ENCODE data around the gene FTO. TPM values are rescaled to one million over a fixed set of nuclear protein-coding genes. Genes with fewer than 3 reads are reported as not detected.
A peak's percentile ranks its signal among the peaks of the same experiment; 100 is the strongest.

FTO gene
- total and polyA plus RNA-seq, 2 of the 13 experiments (the other 11 are each of a cell fraction or from before 2014, with no cell fraction given): 41.6 to 55.8 TPM

DNA sequence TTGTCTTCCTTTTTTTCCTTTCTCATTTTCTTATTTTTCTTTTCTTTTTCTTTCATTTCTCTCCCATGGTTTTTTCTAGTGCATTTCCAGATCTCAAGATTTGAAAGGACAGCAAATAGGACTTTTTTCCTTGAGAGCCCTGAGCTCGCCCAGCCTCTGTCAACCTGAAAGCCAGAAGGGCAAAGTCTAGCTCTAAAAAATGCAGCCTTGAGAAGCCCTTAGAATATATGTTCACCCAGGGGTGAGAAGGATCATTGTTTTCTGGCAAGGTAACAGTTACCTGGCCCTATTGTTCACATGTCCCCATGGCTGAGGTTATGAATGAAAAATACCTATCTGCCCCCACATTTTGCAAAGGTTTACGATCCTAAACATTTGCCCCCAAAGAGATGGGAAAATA is 364.3 kb downstream of the FTO start:
- no peaks in the 10 kb centered on the region for H3K27me3 ChIP-seq (ENCODE audit: control insufficient read depth in 1 of 2, insufficient read depth in 2 of 2, low read length in 2 of 2)
- TF ChIP-seq SOX13 (IDR thresholded peaks at IDR 0.05) (0 out of 2 replicates have a peak, but pooled peaks have one; percentile 12), SOX13 (CRISPR knock-in tag; conservative IDR thresholded peaks at IDR 0.05 in 1 of 2, IDR thresholded peaks at IDR 0.05 in 1 of 2) (peak in 1 of 2 experiments; percentile 74; a peak in 2 of 4 replicates), ARID5B (CRISPR knock-in tag; IDR thresholded peaks at IDR 0.05) (peak; percentile 35; the same call in 1 of the 2 replicates), POGK (CRISPR knock-in tag; conservative IDR thresholded peaks at IDR 0.05) (no peak), ZEB1 (IDR thresholded peaks at IDR 0.05; ENCODE audit: insufficient replicate concordance, low read depth) (peak; percentile 43), SOX5 (CRISPR knock-in tag; IDR thresholded peaks at IDR 0.05; ENCODE audit: borderline replicate concordance) (peak; percentile 41; the same call in 1 of the 2 replicates)
- no peak overlapping the region for H3K4me3 ChIP-seq (replicated peaks in 1 of 3; ENCODE audit: insufficient read depth in 1 of 3, low read depth in 2 of 3, low read length in 3 of 3)
- 72% methylated on average over 2 of the region's 2 CpGs for WGBS (ENCODE audit: low lambda C conversion rate)
- BruUV-seq (replicated peaks): no TSS peak
- ATAC-seq (peak; percentile 33; the same call in 2 of the 3 replicates), FAIRE-seq (no peak), DNase-seq (ENCODE audit: low spot score) (no peak)
- no peak overlapping the region for H3K9ac ChIP-seq (ENCODE audit: insufficient read depth, low read depth, low read length)
- H3K9me3 ChIP-seq (ENCODE audit: low read length): no peaks in the 10 kb centered on the region
- no peaks in the 10 kb centered on the region for H3K79me2 ChIP-seq (ENCODE audit: insufficient read depth, low read length)
- no peaks in the 10 kb centered on the region for H3K36me3 ChIP-seq (replicated peaks in 1 of 2; ENCODE audit: control insufficient read depth in 1 of 2, insufficient read depth in 2 of 2, low read length in 2 of 2)
- H3K4me2 ChIP-seq (ENCODE audit: low read depth, low read length): peak overlapping the region; percentile 19; the same call in 1 of the 2 replicates
- peaks cover 57% of the 10 kb centered on the region for H3K4me1 ChIP-seq (ENCODE audit: insufficient read depth, low read length)
- no peaks in the 10 kb centered on the region for H4K20me1 ChIP-seq (ENCODE audit: insufficient read depth, low read length)
- in situ Hi-C loops (cut with HindIII; ENCODE audit: extremely low pct_ligation_motif_present, low pct_unique_long_range_greater_than_20kb) (no loop called here), intact Hi-C loops (cut with micrococcal nuclease; ENCODE audit: unreplicated experiment) (loop anchor here (10.0 kb wide), 1 partner anchor 107 kb away; no protein-coding TSS in a partner anchor)
- ChIA-PET POLR2A (interaction anchor here (2.3 kb wide), 1 partner anchor 12 kb away, joined by 7 read pairs; no protein-coding TSS in a partner anchor), CTCF (ENCODE audit: low intra/inter-chr PET ratio, low total read pairs) (no interaction called here)
- H3K27ac ChIP-seq (ENCODE audit: extremely low read length, insufficient read depth, low read length): peak overlapping the region; percentile 23
- no peak overlapping the region for H2AFZ ChIP-seq (ENCODE audit: low read length)
